ENCODE results near the gene DOK5. TPM values are rescaled to one million over a fixed set of nuclear protein-coding genes. Genes with fewer than 3 reads are reported as not detected.

DOK5 gene
- total RNA-seq, 1 experiment from 2014 or later: 4.9 TPM

DNA sequence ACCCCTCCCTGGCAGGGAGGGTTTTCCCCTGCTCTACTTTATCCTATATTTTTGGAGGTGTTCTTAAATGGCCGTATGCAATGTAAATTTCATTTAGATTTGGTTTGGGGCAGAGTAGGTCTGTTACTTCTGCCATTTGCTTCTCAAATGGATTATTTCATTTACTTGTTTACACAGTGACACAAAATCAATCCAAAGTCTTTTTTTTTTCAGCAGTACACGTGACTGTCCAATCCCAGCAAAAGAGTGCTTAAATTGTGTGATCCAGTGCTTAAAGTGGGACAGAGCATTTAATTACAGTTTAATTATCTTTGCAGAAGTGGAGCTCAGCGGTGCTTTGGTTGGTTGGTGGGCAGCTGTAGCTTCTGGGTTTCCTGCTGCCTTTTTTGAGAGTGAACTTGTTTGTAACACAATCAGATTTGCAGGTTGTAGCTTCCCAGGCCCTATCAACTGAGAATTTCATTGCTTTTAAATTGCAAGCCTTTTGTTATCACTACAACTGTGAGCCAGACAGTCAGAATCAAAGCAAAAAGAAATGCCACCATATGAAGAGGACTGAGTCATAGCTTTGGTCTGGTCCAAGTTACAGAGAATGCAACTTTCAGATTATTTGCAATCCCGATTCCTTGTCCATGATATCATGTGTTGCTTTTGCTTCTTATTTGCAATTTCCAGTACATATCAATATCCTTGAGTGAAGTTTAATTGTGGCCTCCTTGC, 216.9 kb downstream of the DOK5 start:
- ChIA-PET POLR2A (ENCODE audit: low non-redundant PET) (no interaction called here), CTCF (no interaction called here)
- no TSS peak for BruUV-seq (replicated peaks)
- intact Hi-C loops (cut with micrococcal nuclease; ENCODE audit: unreplicated experiment): no loop called here
- H3K4me3 ChIP-seq (ENCODE audit: low read depth, low read length, poor library complexity, severe bottlenecking): no peak overlapping the region
- H3K36me3 ChIP-seq (ENCODE audit: insufficient read depth, low read length, poor library complexity, severe bottlenecking): no peaks in the 10 kb centered on the region
- TF ChIP-seq EZH2 (IDR thresholded peaks at IDR 0.05; ENCODE audit: borderline replicate concordance, low read depth, low read length, poor library complexity, severe bottlenecking): no peak
- TF ChIP-seq, protein P1, sequence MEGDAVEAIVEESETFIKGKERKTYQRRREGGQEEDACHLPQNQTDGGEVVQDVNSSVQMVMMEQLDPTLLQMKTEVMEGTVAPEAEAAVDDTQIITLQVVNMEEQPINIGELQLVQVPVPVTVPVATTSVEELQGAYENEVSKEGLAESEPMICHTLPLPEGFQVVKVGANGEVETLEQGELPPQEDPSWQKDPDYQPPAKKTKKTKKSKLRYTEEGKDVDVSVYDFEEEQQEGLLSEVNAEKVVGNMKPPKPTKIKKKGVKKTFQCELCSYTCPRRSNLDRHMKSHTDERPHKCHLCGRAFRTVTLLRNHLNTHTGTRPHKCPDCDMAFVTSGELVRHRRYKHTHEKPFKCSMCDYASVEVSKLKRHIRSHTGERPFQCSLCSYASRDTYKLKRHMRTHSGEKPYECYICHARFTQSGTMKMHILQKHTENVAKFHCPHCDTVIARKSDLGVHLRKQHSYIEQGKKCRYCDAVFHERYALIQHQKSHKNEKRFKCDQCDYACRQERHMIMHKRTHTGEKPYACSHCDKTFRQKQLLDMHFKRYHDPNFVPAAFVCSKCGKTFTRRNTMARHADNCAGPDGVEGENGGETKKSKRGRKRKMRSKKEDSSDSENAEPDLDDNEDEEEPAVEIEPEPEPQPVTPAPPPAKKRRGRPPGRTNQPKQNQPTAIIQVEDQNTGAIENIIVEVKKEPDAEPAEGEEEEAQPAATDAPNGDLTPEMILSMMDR (conservative IDR thresholded peaks at IDR 0.05; ENCODE audit: low read depth, low read length): no peak
- H3K27me3 ChIP-seq (replicated peaks; ENCODE audit: insufficient read depth, low read depth, low read length, poor library complexity): peaks cover 38% of the 10 kb centered on the region
- H3K4me1 ChIP-seq (ENCODE audit: insufficient read depth, low read length, poor library complexity, severe bottlenecking): no peaks in the 10 kb centered on the region
- no peak for DNase-seq (ENCODE audit: low spot score)
- H3K9me3 ChIP-seq (ENCODE audit: low read depth, low read length, poor library complexity, severe bottlenecking): no peaks in the 10 kb centered on the region
- H3K27ac ChIP-seq (ENCODE audit: low read depth, low read length, poor library complexity, severe bottlenecking): no peak overlapping the region

DNA sequence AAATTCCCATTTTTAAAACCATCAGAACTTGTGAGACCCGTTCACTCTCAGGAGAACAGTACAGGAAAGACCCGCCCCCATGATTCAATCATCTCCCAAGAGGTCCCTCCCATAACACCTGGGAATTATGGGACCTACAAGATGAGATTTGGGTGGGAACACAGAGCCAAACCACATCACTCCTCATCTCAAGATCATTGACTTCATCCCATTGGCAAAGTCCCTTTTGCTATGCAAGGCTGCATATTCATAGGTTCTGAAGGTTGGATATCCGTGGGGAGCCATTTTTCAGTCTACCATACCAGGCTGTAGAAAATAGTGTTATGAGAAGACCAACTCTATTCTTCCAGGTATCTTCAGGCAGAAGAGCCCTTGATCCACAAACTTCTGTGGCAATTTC, 219.1 kb downstream of the DOK5 start:
- POLR2A ChIA-PET (ENCODE audit: low non-redundant PET): no interaction called here
- Histone ChIP-seq H3K27me3 (replicated peaks; ENCODE audit: insufficient read depth, low read depth, low read length, poor library complexity) (peaks cover 41% of the 10 kb centered on the region), H3K36me3 (ENCODE audit: insufficient read depth, low read length, poor library complexity, severe bottlenecking) (no peaks in the 10 kb centered on the region), H3K4me3 (ENCODE audit: low read depth, low read length, poor library complexity, severe bottlenecking) (no peak overlapping the region), H3K4me1 (ENCODE audit: insufficient read depth, low read length, poor library complexity, severe bottlenecking) (no peaks in the 10 kb centered on the region), H3K9me3 (ENCODE audit: low read depth, low read length, poor library complexity, severe bottlenecking) (no peaks in the 10 kb centered on the region), H3K27ac (ENCODE audit: low read depth, low read length, poor library complexity, severe bottlenecking) (no peak overlapping the region)
- no peak for DNase-seq (ENCODE audit: low spot score)
- intact Hi-C loops (cut with micrococcal nuclease; ENCODE audit: unreplicated experiment): no loop called here
- TF ChIP-seq, protein P1 (conservative IDR thresholded peaks at IDR 0.05; ENCODE audit: low read depth, low read length): no peak
- no peak for TF ChIP-seq EZH2 (IDR thresholded peaks at IDR 0.05; ENCODE audit: borderline replicate concordance, low read depth, low read length, poor library complexity, severe bottlenecking)
- BruUV-seq (replicated peaks): no TSS peak
- CTCF ChIA-PET: no interaction called here

DNA sequence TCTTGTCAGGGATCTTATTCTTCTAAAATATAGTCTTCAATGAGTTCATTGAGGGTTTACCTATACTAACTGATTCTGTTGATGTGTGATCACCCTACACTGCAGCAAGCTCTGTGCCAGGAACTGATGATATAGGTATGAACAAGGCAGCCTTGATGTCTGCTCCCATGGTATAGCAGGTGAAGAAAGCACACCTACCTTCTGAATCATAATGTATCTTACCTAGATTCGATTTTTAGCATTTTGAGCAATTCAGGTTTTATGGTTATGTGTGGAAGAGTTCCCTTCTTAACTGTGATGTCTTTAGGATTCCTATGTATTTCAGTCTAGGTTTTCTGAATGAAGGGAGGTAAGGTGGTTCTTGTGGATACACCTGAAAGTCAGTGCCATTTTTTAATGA, 223.0 kb downstream of the DOK5 start:
- H3K27ac ChIP-seq (ENCODE audit: low read depth, low read length, poor library complexity, severe bottlenecking): no peak overlapping the region
- BruUV-seq (replicated peaks): no TSS peak
- H3K27me3 ChIP-seq (replicated peaks; ENCODE audit: insufficient read depth, low read depth, low read length, poor library complexity): peaks cover 40% of the 10 kb centered on the region
- no peak overlapping the region for H3K4me3 ChIP-seq (ENCODE audit: low read depth, low read length, poor library complexity, severe bottlenecking)
- CTCF ChIA-PET: no interaction called here
- no peaks in the 10 kb centered on the region for H3K36me3 ChIP-seq (ENCODE audit: insufficient read depth, low read length, poor library complexity, severe bottlenecking)
- no peaks in the 10 kb centered on the region for H3K4me1 ChIP-seq (ENCODE audit: insufficient read depth, low read length, poor library complexity, severe bottlenecking)
- DNase-seq (ENCODE audit: low spot score): no peak
- POLR2A ChIA-PET (ENCODE audit: low non-redundant PET): no interaction called here
- H3K9me3 ChIP-seq (ENCODE audit: low read depth, low read length, poor library complexity, severe bottlenecking): no peaks in the 10 kb centered on the region
- TF ChIP-seq EZH2 (IDR thresholded peaks at IDR 0.05; ENCODE audit: borderline replicate concordance, low read depth, low read length, poor library complexity, severe bottlenecking): no peak
- TF ChIP-seq, protein P1 (conservative IDR thresholded peaks at IDR 0.05; ENCODE audit: low read depth, low read length): no peak
- intact Hi-C loops (cut with micrococcal nuclease; ENCODE audit: unreplicated experiment): no loop called here

Data from A673 (cell line).